NCI-H446 treated with DMSO at 0.1 percent for 48 hours (cell line): ENCODE measurements around the gene TPRN.
A peak's percentile ranks its signal among the peaks of the same experiment; 100 is the strongest.

Source experiments
- DNase-seq: peaks from one replicate; lab custom pipeline; 2025; lab: John Stamatoyannopoulos, UW

Gene TPRN

DNA sequence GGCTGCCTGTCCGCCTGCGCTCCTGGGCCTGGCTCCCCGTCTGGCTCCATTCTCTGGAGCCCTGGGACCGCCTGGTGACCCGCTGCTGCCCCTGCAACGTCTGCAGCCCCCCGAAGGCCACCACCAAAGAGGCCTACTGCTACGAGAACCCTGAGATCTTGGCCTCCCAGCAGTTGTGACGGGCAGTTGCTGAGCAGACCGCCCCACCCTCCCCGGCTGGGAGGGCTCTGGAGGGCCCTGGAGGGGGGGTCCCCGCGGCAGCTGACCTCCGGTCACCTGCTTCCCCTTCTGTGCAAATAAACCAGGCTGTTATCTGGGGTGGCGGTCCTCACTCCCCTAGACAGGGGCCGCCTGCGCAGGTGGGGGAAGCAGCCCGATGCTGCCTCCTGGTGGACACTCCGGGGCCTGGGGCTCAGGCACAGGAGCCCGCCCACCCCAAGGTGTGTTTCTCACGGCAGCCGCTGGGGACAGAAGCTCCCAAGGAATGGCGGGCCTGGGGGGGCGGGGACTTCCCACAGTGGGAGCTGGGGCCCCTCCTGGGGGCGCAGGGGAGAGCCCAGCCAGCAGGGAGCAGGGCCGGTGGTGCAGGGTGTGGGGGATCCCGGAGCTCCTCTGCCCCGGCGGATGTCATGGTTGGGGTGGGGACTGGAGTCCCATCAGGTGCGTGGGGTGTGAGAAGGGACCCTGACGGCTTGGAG lies 35.8 kb upstream of the TPRN start:
- DNase-seq = peak; percentile 17

DNA sequence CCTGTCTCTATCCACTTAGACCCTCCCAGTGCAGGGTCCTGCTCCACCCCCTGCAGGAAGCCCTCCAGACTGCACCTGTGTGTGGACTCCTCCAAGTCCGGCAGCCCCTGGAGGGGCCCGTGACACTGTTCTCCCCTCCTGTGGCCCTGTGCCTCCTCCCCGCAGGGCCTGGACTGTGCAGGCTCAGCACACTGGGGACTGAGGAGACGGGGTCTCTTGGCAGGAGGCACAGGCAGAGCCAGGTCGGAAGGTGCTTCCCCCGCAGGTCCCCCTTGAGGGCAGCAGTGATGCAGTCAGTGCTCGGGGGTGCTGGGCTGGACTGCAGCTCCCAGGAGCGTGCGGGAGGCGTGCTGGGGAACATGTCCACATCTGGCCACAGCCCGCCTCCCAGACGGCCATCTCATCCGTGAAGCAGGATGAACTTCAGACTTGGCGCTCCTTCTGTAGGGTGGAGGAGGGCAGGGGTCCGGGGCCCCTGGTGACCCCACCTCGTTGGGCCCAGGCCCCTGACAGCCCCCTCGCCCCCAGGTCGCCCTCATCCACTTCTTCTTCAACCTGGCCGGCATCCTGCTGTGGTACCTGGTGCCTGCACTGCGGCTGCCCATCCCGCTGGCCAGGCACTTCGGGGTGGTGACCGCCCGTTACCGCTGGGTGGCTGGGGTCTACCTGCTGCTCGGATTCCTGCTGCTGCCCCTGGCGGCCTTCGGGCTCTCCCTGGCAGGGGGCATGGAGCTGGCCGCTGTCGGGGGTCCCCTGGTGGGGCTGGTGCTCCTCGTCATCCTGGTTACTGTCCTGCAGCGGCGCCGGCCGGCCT lies 35.1 kb upstream of the TPRN start:
- DNase-seq = no peak

DNA sequence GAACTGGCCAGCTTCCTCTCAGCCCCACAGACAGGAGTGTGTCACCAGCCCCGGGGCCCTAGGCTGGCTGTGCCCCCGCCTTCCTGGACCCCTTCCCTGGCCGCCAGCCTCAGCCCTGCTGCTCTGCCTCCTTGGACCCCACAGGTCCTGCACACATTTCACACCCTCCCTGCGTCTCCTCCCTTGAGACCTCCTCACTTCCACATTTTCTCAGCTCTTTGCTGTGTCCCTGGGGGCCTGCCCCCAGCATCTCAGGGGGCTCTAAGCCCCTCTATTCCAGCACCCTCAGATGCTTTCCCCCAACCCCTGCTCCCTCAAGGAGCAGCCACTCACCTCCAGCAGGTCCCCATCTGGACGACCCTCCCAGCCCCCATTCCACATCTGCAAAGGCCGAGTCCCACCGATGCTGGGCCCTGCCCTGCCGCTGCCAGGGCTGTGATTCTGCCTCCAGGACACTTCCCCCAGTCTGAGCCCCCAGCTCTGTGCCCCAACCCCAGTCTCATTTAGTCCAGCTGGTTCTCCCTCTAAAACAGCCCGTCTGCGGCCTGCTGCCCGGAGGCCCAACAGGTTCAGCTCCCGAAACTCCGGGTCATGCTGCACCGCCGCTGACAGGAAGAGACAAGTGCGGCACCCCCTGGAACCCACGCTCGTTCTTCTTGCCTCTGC lies 34.4 kb upstream of the TPRN start:
- no peak for DNase-seq

DNA sequence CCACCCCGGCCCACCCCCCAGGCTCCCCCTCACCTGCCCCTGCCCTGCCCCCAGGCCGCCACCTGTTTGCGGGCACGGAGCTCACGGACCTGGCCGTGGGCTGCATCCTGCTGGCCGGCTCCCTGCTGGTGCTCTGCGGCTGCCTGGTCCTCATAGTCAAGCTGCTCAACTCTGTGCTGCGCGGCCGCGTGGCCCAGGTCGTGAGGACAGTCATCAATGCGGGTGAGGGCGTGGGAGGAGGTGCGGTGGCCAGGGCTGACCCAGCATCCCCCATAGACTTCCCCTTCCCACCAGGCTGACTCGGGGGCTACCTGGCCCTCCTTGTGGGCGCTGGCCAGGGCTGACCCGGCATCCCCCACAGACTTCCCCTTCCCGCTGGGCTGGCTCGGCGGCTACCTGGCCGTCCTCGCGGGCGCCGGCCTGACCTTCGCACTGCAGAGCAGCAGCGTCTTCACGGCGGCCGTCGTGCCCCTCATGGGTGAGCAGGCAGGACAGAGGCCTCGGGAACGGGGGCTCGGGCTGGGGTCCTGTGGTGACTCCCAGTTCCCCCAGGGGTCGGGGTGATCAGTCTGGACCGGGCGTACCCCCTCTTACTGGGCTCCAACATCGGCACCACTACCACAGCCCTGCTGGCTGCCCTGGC lies 33.6 kb upstream of the TPRN start:
- DNase-seq = no peak

DNA sequence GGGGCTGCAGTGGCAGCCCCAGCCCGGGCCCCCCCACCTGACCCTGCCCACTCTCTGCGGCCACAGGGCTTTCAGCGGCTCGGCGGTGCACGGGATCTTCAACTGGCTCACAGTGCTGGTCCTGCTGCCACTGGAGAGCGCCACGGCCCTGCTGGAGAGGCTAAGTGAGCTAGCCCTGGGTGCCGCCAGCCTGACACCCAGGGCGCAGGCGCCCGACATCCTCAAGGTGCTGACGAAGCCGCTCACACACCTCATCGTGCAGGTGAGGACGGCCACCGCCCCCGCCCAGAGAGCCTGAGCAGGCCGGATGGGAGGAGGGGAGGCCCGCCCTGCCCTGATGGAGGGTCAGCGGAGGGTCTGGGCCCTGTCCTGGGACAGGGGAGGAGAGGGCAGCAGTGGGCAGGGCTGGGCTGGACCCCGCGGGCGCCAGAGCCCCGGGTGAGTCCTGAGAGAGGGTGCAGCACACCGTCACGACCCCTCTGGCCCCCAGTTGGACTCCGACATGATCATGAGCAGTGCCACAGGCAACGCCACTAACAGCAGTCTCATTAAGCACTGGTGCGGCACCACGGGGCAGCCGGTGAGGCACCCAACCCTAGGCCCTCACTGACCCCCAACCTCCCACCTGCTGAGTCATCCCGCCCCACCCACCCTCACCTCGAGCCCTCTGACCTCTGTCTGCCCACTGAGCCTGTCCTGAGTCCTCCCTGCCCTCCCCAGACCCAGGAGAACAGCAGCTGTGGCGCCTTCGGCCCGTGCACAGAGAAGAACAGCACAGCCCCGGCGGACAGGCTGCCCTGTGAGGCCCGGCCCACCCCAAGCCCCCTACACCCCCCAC lies 32.8 kb upstream of the TPRN start:
- no peak for DNase-seq

DNA sequence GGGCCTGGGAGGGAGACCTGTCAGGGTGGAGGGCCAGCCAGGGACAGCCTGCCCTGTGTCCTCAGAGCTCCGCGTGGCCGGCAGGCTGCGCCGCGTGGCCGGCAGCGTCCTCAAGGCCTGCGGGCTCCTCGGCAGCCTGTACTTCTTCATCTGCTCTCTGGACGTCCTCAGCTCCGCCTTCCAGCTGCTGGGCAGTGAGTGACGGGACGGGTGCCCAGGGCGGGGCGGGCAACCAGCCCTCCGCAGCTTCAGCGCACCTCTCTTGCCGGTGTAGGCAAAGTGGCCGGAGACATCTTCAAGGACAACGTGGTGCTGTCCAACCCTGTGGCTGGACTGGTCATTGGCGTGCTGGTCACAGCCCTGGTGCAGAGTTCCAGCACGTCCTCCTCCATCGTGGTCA lies 32.0 kb upstream of the TPRN start:
- no peak for DNase-seq

DNA sequence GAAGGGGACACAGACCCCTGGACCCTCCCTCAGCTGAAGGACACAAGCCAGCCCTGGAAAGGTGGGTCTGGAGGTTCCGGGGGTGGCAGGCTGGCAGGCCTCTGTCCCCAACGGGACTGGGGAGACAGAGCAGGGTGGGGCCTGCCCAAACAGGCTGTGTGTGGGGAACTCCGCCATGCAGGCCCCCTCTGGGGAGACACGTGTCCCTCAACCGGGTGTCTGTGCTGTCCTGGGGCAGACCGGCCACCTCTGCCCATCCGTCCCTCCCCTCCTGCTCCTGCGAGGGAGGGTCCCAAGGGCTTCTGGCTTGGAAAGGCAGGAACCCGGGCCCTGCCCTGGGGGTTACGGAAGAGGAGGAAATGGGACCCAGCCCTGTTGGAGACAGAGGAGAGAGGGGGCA lies 31.6 kb upstream of the TPRN start:
- no peak for DNase-seq

DNA sequence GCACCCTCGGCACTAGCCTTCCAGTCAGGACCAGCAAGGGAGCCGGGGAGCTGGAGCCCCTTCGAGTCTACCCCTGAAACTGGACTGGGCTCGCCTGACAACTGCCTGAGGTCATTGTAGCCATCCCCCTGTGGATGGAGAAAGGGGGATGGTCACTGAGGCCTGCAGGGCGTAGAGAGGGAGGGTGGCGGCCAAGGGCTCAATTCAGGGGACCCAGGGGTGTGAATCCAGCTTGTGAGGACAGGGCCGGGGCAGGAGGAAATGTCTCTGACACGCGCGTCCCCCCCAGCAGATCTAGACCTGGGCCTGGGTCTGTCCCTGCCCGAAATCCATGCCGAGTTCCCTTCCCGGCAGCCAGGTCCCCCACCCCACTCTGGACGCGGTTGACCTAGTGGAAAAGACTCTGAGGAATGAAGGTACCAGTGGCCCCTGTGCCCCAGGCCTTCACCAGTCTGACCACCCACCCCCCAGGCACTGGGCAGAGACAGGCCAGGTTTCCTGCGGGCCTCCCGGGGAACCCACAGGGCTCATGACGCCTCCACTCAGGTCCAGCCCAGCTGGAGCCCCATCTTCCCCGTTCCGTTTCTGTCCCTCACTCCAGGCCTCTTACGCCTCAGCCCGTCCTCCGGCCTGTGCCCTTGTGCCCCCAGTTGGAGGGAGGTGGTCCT lies 31.0 kb upstream of the TPRN start:
- DNase-seq = no peak

DNA sequence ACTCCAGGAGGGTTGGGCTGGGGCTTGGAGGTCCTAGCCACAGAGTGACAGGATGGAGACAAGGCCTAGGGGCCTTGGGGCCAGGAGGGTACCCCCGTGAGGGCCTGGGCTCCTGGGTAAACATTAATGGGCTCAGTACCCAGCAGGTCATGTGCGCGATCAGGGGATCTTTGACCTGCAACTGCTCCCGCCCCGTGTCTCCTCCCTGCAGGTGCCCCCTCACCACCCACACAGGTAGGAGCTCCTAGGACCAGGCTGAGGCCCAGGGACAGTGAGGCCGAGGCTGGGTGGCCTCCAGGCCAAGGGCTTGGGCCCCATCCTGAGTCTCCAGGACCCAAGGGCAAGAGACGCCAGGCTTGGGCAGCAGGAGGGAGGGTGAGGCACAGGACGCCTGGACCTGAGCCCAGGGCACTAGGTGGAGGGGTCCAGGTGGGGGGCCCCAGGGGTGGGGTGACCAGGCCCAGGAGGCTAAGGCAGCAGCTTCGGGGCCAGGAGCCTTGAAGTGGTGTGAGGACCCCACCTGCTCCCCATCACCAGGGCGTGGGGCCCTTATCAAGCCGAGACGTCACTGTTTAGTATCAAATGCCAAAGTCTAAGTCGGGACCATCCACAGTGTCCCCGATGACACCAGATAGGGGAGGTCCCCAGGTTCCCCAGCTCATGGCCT lies 30.3 kb upstream of the TPRN start, which contains the start of gene SLC34A3:
TSS of gene SLC34A3 (plus strand) at position 197 of the 667 bp plus-strand sequence. CDS start 802 bp downstream, outside the sequence.
- no peak for DNase-seq

DNA sequence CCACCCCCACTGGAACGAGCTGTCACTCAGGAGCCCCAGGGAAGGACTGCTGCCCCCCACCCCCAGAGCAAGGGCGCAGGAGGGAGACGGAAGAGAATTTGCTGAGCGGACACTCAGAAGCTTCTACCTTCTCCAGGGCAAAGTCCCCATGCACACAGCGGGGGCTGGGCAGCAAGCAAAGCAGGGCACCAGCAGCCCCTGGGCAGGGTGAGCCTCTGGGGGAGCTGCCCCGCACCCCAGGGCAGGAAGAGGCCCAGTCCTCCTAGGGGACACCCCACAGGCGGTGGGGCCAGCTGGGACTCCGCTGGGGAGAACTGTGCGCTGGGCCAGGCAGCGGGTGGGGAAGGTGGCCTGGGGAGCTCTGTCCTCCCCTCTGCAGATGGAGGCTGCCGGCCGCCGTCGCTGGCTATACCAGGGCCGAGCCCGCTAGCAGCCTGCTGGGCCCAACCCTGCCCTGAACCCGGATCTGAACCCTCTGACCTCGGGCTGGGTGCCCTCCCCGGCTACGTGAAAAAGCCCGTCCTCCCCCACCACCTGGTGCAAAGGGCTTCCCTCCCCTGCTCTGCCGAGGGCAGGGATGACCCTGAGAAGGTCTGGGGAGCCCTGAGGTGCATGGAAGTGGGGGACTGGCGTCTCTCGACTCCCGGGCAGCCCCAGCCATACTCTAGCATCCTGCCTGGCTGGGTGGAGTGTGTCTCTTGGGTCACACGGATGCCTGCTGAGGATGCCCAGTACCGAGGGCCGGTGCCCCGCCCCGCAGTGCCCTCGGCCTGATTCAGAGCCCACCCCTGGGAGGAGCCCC lies 29.6 kb upstream of the TPRN start:
- no peak for DNase-seq

DNA sequence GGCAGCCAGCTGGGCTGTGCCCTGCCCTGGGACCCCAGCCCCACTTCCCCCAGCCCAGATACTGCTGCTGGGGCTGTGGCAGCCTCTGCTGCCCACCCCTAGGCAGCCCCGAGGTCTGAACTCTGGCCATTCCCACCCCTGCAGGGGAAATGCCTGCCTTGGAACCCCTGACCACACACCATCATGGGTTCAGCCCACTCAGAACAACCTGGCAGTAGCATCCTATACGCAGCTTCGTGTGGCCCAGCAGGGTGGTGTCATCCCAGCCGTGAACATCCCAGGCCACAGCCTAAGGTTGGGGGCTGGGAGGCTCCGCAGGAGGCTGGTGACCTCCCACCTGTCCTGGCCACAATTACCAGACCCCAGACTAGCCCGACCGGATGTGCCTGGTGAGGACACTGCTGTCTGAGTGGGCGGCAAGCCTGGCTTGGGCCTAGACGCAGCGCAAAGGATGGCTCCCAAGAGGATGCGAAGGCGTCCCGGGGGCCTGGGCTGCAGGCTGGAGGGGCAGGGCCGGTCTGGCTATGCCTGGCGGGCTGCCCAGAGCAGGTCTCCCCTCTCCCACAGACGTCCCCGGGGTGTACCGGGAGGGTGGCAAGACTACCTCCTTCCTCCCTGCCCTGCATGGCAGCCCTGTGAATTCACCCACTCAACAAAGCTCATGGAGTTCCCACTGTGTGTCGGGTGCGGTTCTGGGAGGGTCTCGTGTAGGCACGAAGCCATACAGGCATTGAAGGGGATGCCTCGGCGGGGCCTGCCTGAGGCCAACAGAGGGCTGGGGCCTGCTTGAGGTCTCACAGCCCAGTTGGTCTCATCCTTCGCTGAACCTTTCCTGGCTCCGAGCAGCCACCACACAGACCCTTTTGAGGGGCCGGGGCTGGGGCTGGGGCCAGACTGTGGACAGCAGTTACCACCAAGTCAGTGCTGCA lies 28.7 kb upstream of the TPRN start:
- no peak for DNase-seq

DNA sequence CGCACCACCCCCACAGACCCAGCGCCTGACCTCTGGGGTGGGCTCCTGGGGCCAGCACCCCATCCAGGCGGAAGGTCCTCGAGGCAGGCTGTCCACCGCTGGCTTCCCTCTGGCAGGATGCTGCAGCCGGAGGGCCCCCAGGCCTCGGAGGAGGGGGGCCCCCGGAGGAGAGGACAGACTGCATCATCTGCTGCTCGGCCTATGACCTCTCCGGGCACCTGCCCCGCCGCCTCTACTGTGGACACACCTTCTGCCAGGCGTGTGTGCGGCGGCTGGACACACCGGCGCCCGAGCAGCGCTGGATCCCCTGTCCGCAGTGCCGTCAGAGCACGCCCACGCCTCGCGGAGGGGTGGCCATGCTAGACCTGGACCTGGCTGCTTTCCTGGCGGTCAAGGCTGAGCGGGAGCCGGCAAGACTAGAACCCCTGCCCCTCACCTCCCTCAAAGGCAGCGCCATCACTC lies 28.0 kb upstream of the TPRN start:
- no peak for DNase-seq

DNA sequence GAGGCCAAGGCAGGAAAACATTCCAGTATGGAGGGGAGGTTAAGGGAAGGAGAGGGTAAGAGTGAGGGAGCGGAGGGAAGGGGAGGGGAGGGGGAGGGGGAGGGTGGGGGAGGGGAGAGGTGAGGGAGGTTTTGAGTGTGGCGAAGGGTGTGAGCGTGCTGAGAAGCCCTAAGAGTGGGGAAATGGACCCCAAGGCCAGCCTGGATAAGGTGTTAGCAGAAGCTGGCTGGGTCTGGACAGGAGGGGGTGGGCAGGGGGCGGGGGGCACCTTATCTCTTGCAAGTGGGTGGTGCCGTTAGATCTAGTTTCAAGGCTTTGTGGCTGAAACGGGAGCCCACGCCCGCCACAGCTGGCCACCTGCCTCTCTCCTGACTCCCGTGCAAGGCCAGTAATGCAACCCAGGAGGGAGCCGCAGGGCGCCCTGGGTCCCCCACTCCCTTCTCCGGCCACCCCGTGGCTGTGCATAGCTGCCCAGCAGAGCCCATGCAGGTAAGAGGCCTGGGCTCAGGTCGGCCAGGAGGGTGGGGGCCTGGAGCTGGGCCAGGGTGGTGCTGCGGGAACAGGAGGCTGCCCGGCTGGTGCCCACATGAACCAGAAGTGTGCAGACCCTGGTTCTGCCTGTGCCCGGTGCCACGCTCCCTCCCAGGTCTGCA lies 27.4 kb upstream of the TPRN start:
- DNase-seq = no peak

DNA sequence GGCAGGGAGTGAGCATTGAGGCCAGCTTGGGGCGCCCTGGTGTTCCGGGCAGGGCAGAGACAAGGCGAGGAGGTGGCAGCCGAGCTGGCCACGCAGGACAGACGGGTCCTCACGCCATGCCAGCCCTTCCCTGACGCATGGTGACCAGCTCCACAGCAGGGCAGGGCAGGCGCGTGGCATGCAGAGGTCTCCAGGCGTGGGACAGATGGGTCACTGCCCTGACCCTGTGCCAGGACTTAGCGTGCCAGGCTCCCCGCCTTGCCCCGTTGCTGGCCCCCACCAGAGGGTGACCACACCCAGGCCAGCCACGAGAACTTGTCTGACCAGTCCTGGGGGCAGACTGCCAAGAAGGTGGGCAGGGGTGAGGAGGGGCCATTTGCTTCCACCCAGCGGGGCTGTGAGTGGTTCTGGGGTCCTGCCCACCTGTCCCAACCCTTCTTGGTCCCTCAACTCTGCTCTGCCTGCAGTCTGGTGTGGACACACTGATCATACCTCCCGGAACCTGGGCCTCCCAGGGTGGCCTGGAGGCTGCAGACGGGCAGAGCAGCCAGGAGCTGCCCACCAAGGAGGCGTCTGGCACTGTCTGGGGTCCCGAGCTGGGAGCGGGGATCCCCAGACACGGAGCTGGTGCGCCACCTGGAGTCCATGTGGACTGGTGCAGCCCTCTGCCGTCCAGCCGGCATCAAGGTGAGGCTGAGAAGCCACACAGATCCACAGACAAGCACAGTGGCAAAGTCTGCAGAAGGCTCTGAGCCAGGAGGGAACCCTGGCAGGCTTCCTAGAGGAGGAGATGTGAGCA lies 26.7 kb upstream of the TPRN start, which contains the start of gene RNF224:
TSS of gene RNF224 (plus strand) at position 449 of the 799 bp plus-strand sequence. CDS start 834 bp downstream, outside the sequence.
- no peak for DNase-seq

DNA sequence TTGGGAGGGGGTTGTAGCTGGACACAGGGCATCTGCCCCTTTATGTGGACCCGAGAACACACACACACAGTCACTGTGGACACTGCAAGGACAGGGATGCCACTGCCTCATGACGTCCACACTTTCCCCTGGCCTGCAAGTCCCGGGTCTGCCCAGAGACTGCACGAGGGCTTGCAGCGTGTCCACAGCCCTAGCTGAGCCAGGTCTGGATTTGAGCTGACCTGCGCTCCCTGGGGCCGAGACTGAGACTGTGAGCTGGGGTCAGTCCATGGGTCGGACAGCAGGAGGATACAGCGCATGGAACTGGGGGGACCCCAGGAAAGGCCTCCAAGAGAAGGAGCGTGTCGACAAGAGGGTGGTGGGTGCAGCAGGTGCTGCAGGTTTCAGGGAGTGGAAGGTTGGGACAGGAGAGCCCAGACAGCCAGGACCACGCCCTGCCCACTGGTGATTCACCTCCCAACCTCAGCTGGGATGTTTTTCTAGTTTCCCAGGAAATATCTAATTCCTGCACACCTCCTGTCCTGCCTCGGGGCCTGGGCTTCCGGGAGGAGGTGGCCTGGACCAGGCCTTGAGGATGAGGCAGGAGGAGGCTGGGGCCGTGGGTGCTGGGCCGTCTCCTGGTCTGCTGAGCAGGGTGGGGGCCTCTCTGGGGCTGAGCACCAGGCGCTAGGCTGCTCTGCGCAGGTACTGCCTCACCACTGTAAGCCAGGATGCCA lies 26.0 kb upstream of the TPRN start:
- no peak for DNase-seq

DNA sequence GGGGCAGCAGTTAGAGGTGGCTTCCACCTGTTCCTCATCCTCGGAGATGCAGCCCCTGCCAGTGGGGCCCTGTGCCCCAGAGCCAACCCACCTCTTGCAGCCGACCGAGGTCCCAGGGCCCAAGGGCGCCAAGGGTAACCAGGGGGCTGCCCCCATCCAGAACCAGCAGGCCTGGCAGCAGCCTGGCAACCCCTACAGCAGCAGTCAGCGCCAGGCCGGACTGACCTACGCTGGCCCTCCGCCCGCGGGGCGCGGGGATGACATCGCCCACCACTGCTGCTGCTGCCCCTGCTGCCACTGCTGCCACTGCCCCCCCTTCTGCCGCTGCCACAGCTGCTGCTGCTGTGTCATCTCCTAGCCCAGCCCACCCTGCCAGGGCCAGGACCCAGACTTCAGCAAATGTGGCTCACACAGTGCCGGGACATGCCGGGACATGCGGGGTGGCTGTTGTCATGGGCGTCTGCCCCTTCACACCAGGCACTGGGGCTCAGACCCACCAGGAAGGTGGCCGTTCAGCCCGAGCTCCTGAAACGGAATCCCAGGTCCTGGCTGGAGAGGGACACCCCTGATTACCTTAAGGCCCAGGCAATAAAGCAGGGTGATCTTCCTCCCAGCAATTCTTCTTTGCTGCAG lies 25.3 kb upstream of the TPRN start:
- DNase-seq = no peak
